ENCODE results near the gene ROBO1. TPM values are rescaled to one million over a fixed set of nuclear protein-coding genes. Genes with fewer than 3 reads are reported as not detected.

ROBO1 gene
- total RNA-seq, 4 donors from 2014 or later = 25.0 to 42.6 (median 35.7) TPM

- 88 to 94% methylated on average over 1 of the region's 1 CpG for WGBS, 2 donors
- H3K27ac ChIP-seq = no peak overlapping the region
- intact Hi-C loops (cut with DNase I) = no loop called here
These were observed 975.6 kb downstream of the ROBO1 start for GRCh38 chr3:78792212-78792611.

GRCh38 chr3:78791753-78792152 is 976.0 kb downstream of the ROBO1 start:
- Histone ChIP-seq H3K36me3 (no peaks in the 10 kb centered on the region), H3K27me3 (no peaks in the 10 kb centered on the region), H3K27ac (no peak overlapping the region), H3K4me3 (no peak overlapping the region), H3K4me1 (peaks cover 0 to 5% (median 3%) of the 10 kb centered on the region in 3 donors), H3K9me3 (no peaks in the 10 kb centered on the region)
- intact Hi-C loops (cut with DNase I) = no loop called here
- no peak for DNase-seq
- TF ChIP-seq POLR2A (IDR thresholded peaks at IDR 0.05) (no peak), CTCF (IDR thresholded peaks at IDR 0.05) (no peak)
- WGBS, 2 donors = 58 to 59% methylated on average over 3 of the region's 3 CpGs

More at GRCh38 chr3:78792212-78792611, 975.6 kb downstream of the ROBO1 start:
- TF ChIP-seq POLR2A (IDR thresholded peaks at IDR 0.05) (no peak), CTCF (IDR thresholded peaks at IDR 0.05) (no peak)
- peaks cover 0 to 5% (median 3%) of the 10 kb centered on the region in 3 donors for H3K4me1 ChIP-seq
- H3K27me3 ChIP-seq = no peaks in the 10 kb centered on the region
- no peaks in the 10 kb centered on the region for H3K36me3 ChIP-seq
- H3K4me3 ChIP-seq = no peak overlapping the region
- H3K9me3 ChIP-seq = no peaks in the 10 kb centered on the region
- DNase-seq = no peak

- WGBS, 2 donors = 38 to 56% methylated on average over 2 of the region's 2 CpGs
- H3K4me3 ChIP-seq = no peak overlapping the region
- intact Hi-C loops (cut with DNase I) = no loop called here
- no peak overlapping the region for H3K27ac ChIP-seq
- H3K4me1 ChIP-seq = peaks cover 0 to 12% (median 0%) of the 10 kb centered on the region in 3 donors
- H3K9me3 ChIP-seq = no peaks in the 10 kb centered on the region
- no peaks in the 10 kb centered on the region for H3K36me3 ChIP-seq
- TF ChIP-seq CTCF (IDR thresholded peaks at IDR 0.05) (no peak), POLR2A (IDR thresholded peaks at IDR 0.05) (no peak)
- DNase-seq = no peak
- H3K27me3 ChIP-seq = no peaks in the 10 kb centered on the region
These were observed 979.0 kb downstream of the ROBO1 start for GRCh38 chr3:78788839-78789238.

GRCh38 chr3:78785004-78785403 is 982.8 kb downstream of the ROBO1 start:
- Histone ChIP-seq H3K4me3 (no peak overlapping the region), H3K27me3 (no peaks in the 10 kb centered on the region), H3K9me3 (no peaks in the 10 kb centered on the region), H3K4me1 (peaks cover 0 to 12% (median 0%) of the 10 kb centered on the region in 3 donors), H3K27ac (no peak overlapping the region), H3K36me3 (no peaks in the 10 kb centered on the region)
- TF ChIP-seq CTCF (IDR thresholded peaks at IDR 0.05) (no peak), POLR2A (IDR thresholded peaks at IDR 0.05) (no peak)
- WGBS, 2 donors = 32 to 63% methylated on average over 1 of the region's 1 CpG
- no peak for DNase-seq
- intact Hi-C loops (cut with DNase I) = no loop called here

- TF ChIP-seq POLR2A (IDR thresholded peaks at IDR 0.05) (no peak), CTCF (IDR thresholded peaks at IDR 0.05) (no peak)
- H3K27me3 ChIP-seq = no peaks in the 10 kb centered on the region
- peaks cover 0 to 12% (median 0%) of the 10 kb centered on the region in 3 donors for H3K4me1 ChIP-seq
- no peaks in the 10 kb centered on the region for H3K36me3 ChIP-seq
- H3K27ac ChIP-seq = no peak overlapping the region
- no peaks in the 10 kb centered on the region for H3K9me3 ChIP-seq
- intact Hi-C loops (cut with DNase I) = no loop called here
- no peak overlapping the region for H3K4me3 ChIP-seq
- no peak for DNase-seq
These were observed 986.4 kb downstream of the ROBO1 start for GRCh38 chr3:78781351-78781750.
